DMS53 treated with DMSO at 0.1 percent for 48 hours (cell line): ENCODE data around the gene PTPRD.

Source experiments
- DNase-seq: peaks from one replicate; lab custom pipeline; 2025; ENCODE audit not compliant: unreplicated experiment; lab: John Stamatoyannopoulos, UW

Gene PTPRD

GRCh38 chr9:9783211-9783610 is 829.6 kb downstream of the PTPRD start:
- no peak for DNase-seq

GRCh38 chr9:9778293-9778692 is 834.5 kb downstream of the PTPRD start:
- no peak for DNase-seq

- no peak for DNase-seq
These were observed 838.3 kb downstream of the PTPRD start for GRCh38 chr9:9774471-9774870.

GRCh38 chr9:9771314-9771713 is 841.5 kb downstream of the PTPRD start:
- DNase-seq, result no peak

GRCh38 chr9:9764821-9765220 is 848.0 kb downstream of the PTPRD start:
- no peak for DNase-seq

GRCh38 chr9:9754186-9754585 is 858.6 kb downstream of the PTPRD start:
- no peak for DNase-seq

GRCh38 chr9:9753266-9753665 is 859.5 kb downstream of the PTPRD start:
- DNase-seq, result no peak

GRCh38 chr9:9752722-9753121 is 860.1 kb downstream of the PTPRD start:
- DNase-seq, result no peak

GRCh38 chr9:9751996-9752395 is 860.8 kb downstream of the PTPRD start:
- no peak for DNase-seq

GRCh38 chr9:9750719-9751118 is 862.1 kb downstream of the PTPRD start:
- no peak for DNase-seq

GRCh38 chr9:9749591-9749990 is 863.2 kb downstream of the PTPRD start:
- no peak for DNase-seq

GRCh38 chr9:9747787-9748186 is 865.0 kb downstream of the PTPRD start:
- peak; percentile 10 for DNase-seq

GRCh38 chr9:9746826-9747225 is 866.0 kb downstream of the PTPRD start:
- DNase-seq, result no peak

GRCh38 chr9:9743822-9744221 is 869.0 kb downstream of the PTPRD start:
- no peak for DNase-seq

GRCh38 chr9:9730174-9730573 is 882.6 kb downstream of the PTPRD start:
- no peak for DNase-seq

GRCh38 chr9:9729082-9729481 is 883.7 kb downstream of the PTPRD start:
- DNase-seq, result no peak

GRCh38 chr9:9719373-9720112 is 893.3 kb downstream of the PTPRD start:
- no peak for DNase-seq

- no peak for DNase-seq
These were observed 894.1 kb downstream of the PTPRD start for GRCh38 chr9:9718691-9719090.

- DNase-seq, result no peak
These were observed 933.4 kb downstream of the PTPRD start for GRCh38 chr9:9679433-9679832.

- DNase-seq, result no peak
These were observed 938.3 kb downstream of the PTPRD start for GRCh38 chr9:9674461-9674860.

- DNase-seq, result no peak
These were observed 942.3 kb downstream of the PTPRD start for GRCh38 chr9:9670454-9670853.

GRCh38 chr9:9645006-9645405 is 967.8 kb downstream of the PTPRD start:
- no peak for DNase-seq

GRCh38 chr9:9631284-9631683 is 981.5 kb downstream of the PTPRD start:
- DNase-seq, result no peak
